Heart right ventricle (tissue), 16 donors: ENCODE results near the gene TRUB1. TPM values are rescaled to one million over a fixed set of nuclear protein-coding genes. Genes with fewer than 3 reads are reported as not detected.

Source experiments
- ATAC-seq, 8 donors: fragments of 200-7000 bp; cut with Tn5 transposase; one replicate each; pipeline ENCODE4 v1.9.1; 2020; ENCODE audit warnings: mild to moderate bottlenecking in 8 of 8, moderate library complexity in 8 of 8, moderate number of reproducible peaks in 1 of 8
- DNase-seq, 2 donors: peaks; one replicate each; pipeline ENCODE4 v3.0.0-alpha.2; 2020
- H3K27ac ChIP-seq, 10 donors: fragments of 200-600 bp; sonication (generic) in 2 of 10; one replicate each; pipeline versions ENCODE4 v1.5.0 to v1.8.0; 2020 to 2022; ENCODE audit warnings: mild to moderate bottlenecking in 3 of 10
- H3K27me3 ChIP-seq, 7 donors: fragments of 200-600 bp; one replicate each; pipeline ENCODE4 v1.8.0; 2021 to 2022; ENCODE audit warnings: mild to moderate bottlenecking in 2 of 7
- H3K36me3 ChIP-seq, 9 donors: fragments of 200-600 bp; sonication (generic) in 1 of 9; one replicate each; pipeline versions ENCODE4 v1.5.0 to v1.8.0; 2020 to 2022; ENCODE audit warnings: mild to moderate bottlenecking in 2 of 9
- H3K4me1 ChIP-seq, 9 donors: fragments of 200-600 bp; sonication (generic) in 1 of 9; one replicate each; pipeline versions ENCODE4 v1.5.0 to v1.8.0; 2020 to 2022; ENCODE audit warnings: mild to moderate bottlenecking in 4 of 9
- H3K4me3 ChIP-seq, 10 donors: fragments of 200-600 bp; sonication (generic) in 2 of 10; one replicate each; pipeline versions ENCODE4 v1.5.0 to v1.8.0; 2020 to 2022; ENCODE audit warnings: mild to moderate bottlenecking in 7 of 10, moderate library complexity in 2 of 10
- H3K9me3 ChIP-seq, 11 donors: fragments of 200-600 bp in 10 of 11; sonication (generic) in 2 of 11; one replicate each; pipeline versions ENCODE4 v1.5.0 to v1.8.0; 2013 to 2022; ENCODE audit warnings: mild to moderate bottlenecking in 2 of 11, control low read depth in 1 of 11, moderate library complexity in 1 of 11
- CTCF ChIP-seq, 9 donors: fragments of 200-600 bp; sonication (generic) in 2 of 9; IDR thresholded peaks; one replicate each; pipeline versions ENCODE4 v1.5.0 to v1.8.0; 2021 to 2022; ENCODE audit warnings: antibody characterized with exemption in 9 of 9, mild to moderate bottlenecking in 5 of 9, moderate library complexity in 1 of 9
- WGBS, 2 donors: extraction: QIAGEN DNeasy Blood & Tissue Kit; methylation state at CpG; one replicate each; pipeline ENCODE4 v1.1.7; 2013; ENCODE audit warnings: inconsistent platforms in 1 of 2; 5-methylcytosine and 5-hydroxymethylcytosine counted together
- intact Hi-C, 10 donors: fragments of 100-400 bp; cut with DNase I; formaldehyde crosslinking; loops; one replicate each; pipeline versions ENCODE4 v1.11.1 to v1.14.2; 2022
- polyA plus RNA-seq, 2 donors: library from polyadenylated mRNA; stranded (reverse); fragments of 200-250 nt; gene quantifications; one replicate each; pipeline ENCODE4 v1.2.3, GENCODE V29; 2013
- total RNA-seq, 10 donors: library from RNA; stranded (reverse); fragmentation: NEBNext Ultra II Directional in 3 of 10; extraction: Animal tissue kit (Norgen Biotek cat#: 25700) in 3 of 10; gene quantifications; one replicate each; pipeline versions ENCODE4 v1.2.1 to v1.2.4, GENCODE V29; 2021 to 2023
- donor health status: Arrhythmogenic right ventricular cardiomyopathy.
- donor health status: ischemic (EF 13 %, LVEDD 7.1; RV severe dilation, severe dysfunction).
- donor health status: healthy with polysubstance abuse.
- donor health status: DM: no; HTN: yes; CAD: no.
- donor health status: DM: no; HTN: no; CAD: no.
- donor health status: ischemic (EF 25% LVEDD 6.9; RV normal size, moderate dysfunction).
- donor health status: ischemic (EF 25% LVEDD 5.7; RV mildly dilated, moderate dysfunction).
- donor health status: healthy.
- donor health status: DM: yes; HTN: yes; CAD: no.
- donor health status: Ischemic cardiomyopathy.
- donor health status: ischemic (EF 35%, LVEDD 5.7; RV mildly dilated, moderate dysfunction).
- donor health status: nonischemic (EF 11% LVEDD 7.7; RV severe dilation, severe dysfunction).
- donor health status: DM: yes; HTN: yes; CAD: no.
- donor health status: PGD.
- donor health status: ischemic (EF 29% LVEDD 5.4; RV normal size, mild dysfunction).
- donor health status: nonischemic (EF 23%, LVEDD 6.1; RV moderate dilation, normal function).

The TRUB1 gene
- total and polyA plus RNA-seq, 12 donors: 3.9 to 29.8 (median 18.6) TPM

GRCh38 chr10:115001506-115002381 lies 63.7 kb downstream of the TRUB1 start:
- Histone ChIP-seq H3K27ac (peak overlapping the region in 1 of 10 donors; percentile 40), H3K4me1 (peaks cover 0 to 5% (median 0%) of the 10 kb centered on the region in 9 donors), H3K36me3 (no peaks in the 10 kb centered on the region), H3K4me3 (peak overlapping the region in 5 of 10 donors; percentile 13 to 23 (median 16)), H3K9me3 (no peaks in the 10 kb centered on the region), H3K27me3 (no peaks in the 10 kb centered on the region)
- peak in 1 of 2 donors; percentile 6 for DNase-seq
- ATAC-seq: peak in 2 of 8 donors; percentile 51 to 71
- no peak for TF ChIP-seq CTCF (IDR thresholded peaks at IDR 0.05)
- 55 to 58% methylated on average over 13 of the region's 13 CpGs for WGBS, 2 donors
- intact Hi-C loops: no loop called here

- H3K27me3 ChIP-seq: no peaks in the 10 kb centered on the region
- H3K36me3 ChIP-seq: no peaks in the 10 kb centered on the region
- WGBS, 2 donors: 80 to 92% methylated on average over 2 of the region's 2 CpGs
- no peak overlapping the region for H3K27ac ChIP-seq
- ATAC-seq (no peak), DNase-seq (no peak)
- H3K4me3 ChIP-seq: no peak overlapping the region
- H3K9me3 ChIP-seq: no peaks in the 10 kb centered on the region
- intact Hi-C loops: no loop called here
- peaks cover 0 to 5% (median 0%) of the 10 kb centered on the region in 9 donors for H3K4me1 ChIP-seq
- no peak for TF ChIP-seq CTCF (IDR thresholded peaks at IDR 0.05)
Measured at GRCh38 chr10:115003396-115003795, 65.4 kb downstream of the TRUB1 start.

- H3K36me3 ChIP-seq: no peaks in the 10 kb centered on the region
- no peak for DNase-seq
- H3K4me1 ChIP-seq: peaks cover 0 to 5% (median 0%) of the 10 kb centered on the region in 9 donors
- intact Hi-C loops: no loop called here
- no peak for ATAC-seq
- 69 to 75% methylated on average over 3 of the region's 3 CpGs for WGBS, 2 donors
- H3K27ac ChIP-seq: no peak overlapping the region
- TF ChIP-seq CTCF (IDR thresholded peaks at IDR 0.05): no peak
- no peak overlapping the region for H3K4me3 ChIP-seq
- no peaks in the 10 kb centered on the region for H3K9me3 ChIP-seq
- no peaks in the 10 kb centered on the region for H3K27me3 ChIP-seq
Measured at GRCh38 chr10:115004236-115004862, 66.4 kb downstream of the TRUB1 start.

- TF ChIP-seq CTCF (IDR thresholded peaks at IDR 0.05): no peak
- H3K4me3 ChIP-seq: no peak overlapping the region
- DNase-seq (no peak), ATAC-seq (no peak)
- 97 to 98% methylated on average over 8 of the region's 8 CpGs for WGBS, 2 donors
- H3K27me3 ChIP-seq: no peaks in the 10 kb centered on the region
- H3K36me3 ChIP-seq: no peaks in the 10 kb centered on the region
- peaks cover 0 to 5% (median 0%) of the 10 kb centered on the region in 9 donors for H3K4me1 ChIP-seq
- H3K9me3 ChIP-seq: no peaks in the 10 kb centered on the region
- intact Hi-C loops: no loop called here
- no peak overlapping the region for H3K27ac ChIP-seq
Measured at GRCh38 chr10:115005771-115006170, 67.8 kb downstream of the TRUB1 start.
